ENCODE measurements around the gene MAN1A1. TPM values are rescaled to one million over a fixed set of nuclear protein-coding genes. Genes with fewer than 3 reads are reported as not detected.

Gene MAN1A1
- total RNA-seq, 2 donors from 2014 or later = 98.6 to 115 TPM

DNA sequence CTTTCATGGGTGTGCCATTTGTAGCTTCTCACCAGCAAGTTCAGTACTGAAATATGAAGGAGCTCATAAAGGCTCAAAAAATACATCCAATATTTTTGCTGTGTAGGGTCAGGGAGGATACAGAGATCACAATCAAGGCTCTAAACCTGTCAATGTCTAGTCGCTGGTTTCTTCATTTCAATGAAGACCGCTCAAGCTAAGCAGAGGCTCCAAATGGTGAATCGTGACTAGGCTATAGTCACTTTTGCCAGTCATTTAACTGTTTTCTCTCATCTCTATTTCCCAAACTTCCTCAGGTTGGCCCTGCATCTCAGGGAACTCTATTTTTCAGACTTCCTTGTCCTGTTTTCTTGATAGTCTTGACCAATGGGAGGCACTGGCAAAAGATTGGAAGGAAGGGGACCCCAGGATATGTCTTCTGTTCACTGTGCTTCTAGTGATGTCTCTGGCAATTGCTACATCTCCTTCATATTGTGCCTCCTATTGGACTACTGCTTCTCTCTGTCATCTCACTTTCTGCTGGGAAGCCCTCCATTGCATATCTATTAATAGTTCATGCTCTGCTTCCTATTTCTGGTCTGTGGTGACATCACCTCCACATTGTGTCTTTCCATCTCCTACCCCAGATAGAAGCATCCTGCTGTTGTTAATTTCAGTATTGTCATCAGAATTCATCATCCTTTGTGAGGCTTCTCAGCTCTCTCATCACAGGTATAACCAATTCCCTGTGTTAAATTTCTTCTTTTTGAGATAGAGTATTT, 183.4 kb downstream of the MAN1A1 start:
- Histone ChIP-seq H3K27ac (no peak overlapping the region), H3K4me3 (no peak overlapping the region), H3K9me3 (no peaks in the 10 kb centered on the region), H3K27me3 (replicated peaks; ENCODE audit: insufficient read depth) (no peaks in the 10 kb centered on the region), H3K36me3 (no peaks in the 10 kb centered on the region), H3K4me1 (ENCODE audit: control insufficient read depth in 1 of 2, low read depth in 2 of 2) (no peaks in the 10 kb centered on the region)
- ATAC-seq (ENCODE audit: insufficient number of reproducible peaks, low FRiP score, low read depth) (no peak), DNase-seq (ENCODE audit: low spot score) (no peak)
- TF ChIP-seq, protein P1, sequence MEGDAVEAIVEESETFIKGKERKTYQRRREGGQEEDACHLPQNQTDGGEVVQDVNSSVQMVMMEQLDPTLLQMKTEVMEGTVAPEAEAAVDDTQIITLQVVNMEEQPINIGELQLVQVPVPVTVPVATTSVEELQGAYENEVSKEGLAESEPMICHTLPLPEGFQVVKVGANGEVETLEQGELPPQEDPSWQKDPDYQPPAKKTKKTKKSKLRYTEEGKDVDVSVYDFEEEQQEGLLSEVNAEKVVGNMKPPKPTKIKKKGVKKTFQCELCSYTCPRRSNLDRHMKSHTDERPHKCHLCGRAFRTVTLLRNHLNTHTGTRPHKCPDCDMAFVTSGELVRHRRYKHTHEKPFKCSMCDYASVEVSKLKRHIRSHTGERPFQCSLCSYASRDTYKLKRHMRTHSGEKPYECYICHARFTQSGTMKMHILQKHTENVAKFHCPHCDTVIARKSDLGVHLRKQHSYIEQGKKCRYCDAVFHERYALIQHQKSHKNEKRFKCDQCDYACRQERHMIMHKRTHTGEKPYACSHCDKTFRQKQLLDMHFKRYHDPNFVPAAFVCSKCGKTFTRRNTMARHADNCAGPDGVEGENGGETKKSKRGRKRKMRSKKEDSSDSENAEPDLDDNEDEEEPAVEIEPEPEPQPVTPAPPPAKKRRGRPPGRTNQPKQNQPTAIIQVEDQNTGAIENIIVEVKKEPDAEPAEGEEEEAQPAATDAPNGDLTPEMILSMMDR (IDR thresholded peaks at IDR 0.05) = no peak

DNA sequence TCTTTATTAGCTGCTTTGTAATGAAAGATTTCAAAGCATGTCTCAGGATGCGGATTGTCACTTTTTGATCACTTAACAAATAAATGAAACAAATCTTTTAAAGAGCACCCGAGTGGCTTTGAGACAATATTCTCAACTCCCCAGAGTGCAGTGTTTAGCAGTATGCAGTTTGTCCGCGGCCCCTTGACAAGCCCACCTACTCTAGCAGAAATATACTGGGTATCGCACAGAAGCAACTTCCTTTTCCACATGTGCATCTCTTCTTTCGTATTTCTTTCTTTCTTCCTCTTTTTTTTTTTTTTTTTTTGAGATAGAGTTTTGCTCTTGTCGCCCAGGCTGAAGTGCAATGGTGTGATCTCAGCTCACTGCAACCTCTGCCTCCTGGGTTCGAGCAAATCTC, 186.6 kb downstream of the MAN1A1 start:
- Histone ChIP-seq H3K27ac (no peak overlapping the region), H3K27me3 (replicated peaks; ENCODE audit: insufficient read depth) (no peaks in the 10 kb centered on the region), H3K4me1 (ENCODE audit: control insufficient read depth in 1 of 2, low read depth in 2 of 2) (no peaks in the 10 kb centered on the region), H3K36me3 (no peaks in the 10 kb centered on the region), H3K9me3 (no peaks in the 10 kb centered on the region), H3K4me3 (no peak overlapping the region)
- DNase-seq (ENCODE audit: low spot score) (no peak), ATAC-seq (ENCODE audit: insufficient number of reproducible peaks, low FRiP score, low read depth) (no peak)
- TF ChIP-seq, protein P1 (IDR thresholded peaks at IDR 0.05) = no peak

DNA sequence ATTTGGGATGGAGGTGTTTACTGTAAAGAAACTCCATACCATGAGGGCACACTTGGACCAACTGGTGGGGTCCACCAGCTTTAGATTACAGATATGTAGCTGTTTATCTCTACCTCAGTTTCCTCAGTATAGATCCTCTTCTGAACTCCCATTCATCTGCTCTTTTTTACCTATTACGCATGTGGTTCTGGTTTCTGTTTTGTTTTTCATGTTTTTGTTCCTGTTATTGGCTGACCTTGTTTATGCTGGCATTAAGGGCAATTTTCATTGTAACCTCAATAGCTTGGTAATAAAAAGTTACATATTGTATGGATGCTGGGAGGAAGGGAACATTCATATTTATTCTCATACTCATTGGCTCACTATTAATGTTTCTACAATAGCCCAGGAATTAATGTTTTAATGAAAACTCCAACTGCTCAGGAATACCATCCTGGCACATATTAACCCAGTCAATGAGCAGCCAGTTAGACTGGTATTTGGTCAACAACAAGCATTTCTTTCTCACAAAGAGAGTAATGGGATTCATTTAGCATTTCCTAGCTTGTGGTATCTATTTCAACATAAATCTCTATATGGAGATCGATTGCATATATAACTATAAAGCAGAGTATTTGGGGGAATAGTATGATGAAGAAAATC, 187.3 kb downstream of the MAN1A1 start:
- ATAC-seq (ENCODE audit: insufficient number of reproducible peaks, low FRiP score, low read depth) = no peak
- TF ChIP-seq, protein P1 (IDR thresholded peaks at IDR 0.05) = no peak
- Histone ChIP-seq H3K4me3 (no peak overlapping the region), H3K27ac (no peak overlapping the region), H3K36me3 (no peaks in the 10 kb centered on the region), H3K9me3 (no peaks in the 10 kb centered on the region), H3K27me3 (replicated peaks; ENCODE audit: insufficient read depth) (no peaks in the 10 kb centered on the region), H3K4me1 (ENCODE audit: control insufficient read depth in 1 of 2, low read depth in 2 of 2) (no peaks in the 10 kb centered on the region)
- DNase-seq (ENCODE audit: low spot score) = no peak

DNA sequence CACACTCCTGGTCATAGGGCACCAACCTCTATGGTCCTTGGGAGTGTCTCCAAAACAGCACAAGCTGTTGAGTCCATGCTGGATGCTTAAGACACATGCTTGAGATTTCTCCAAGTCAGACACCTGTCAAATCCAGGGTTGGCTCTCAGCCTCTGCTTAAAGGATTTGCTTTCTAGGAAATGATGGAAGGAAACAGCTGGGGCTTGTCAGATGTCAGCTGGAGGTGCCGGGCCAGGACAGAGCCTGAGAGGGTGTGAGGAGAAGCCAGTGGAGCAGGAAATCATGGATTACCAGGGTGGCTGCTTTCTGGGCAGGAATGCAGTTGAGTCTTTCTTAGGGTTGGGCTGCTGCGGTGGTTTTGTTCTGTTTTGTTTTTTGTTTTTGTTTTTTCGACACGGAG, 188.1 kb downstream of the MAN1A1 start:
- no peaks in the 10 kb centered on the region for H3K27me3 ChIP-seq (replicated peaks; ENCODE audit: insufficient read depth)
- ATAC-seq (ENCODE audit: insufficient number of reproducible peaks, low FRiP score, low read depth) (no peak), DNase-seq (ENCODE audit: low spot score) (no peak)

DNA sequence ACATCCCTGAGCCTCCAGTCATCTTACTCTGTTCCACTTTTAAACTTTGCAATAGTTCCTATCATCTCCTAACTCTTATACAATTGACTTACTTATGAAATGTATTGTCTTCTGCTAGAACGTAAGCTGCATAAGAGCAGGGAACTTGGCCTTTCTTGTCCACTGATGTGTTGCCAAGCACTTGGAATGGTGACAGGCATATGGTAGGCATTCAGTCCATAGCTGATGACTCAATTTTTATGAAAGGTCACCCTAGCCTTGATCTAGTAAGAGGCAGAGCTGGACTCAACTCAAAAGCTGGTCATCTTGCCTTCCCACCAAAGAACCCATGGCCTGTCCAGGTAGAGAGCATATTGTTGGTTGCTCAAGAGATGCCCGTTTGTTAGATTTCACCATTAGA, 188.7 kb downstream of the MAN1A1 start:
- no peaks in the 10 kb centered on the region for H3K36me3 ChIP-seq
- TF ChIP-seq, protein P1 (IDR thresholded peaks at IDR 0.05) = no peak
- H3K4me1 ChIP-seq (ENCODE audit: control insufficient read depth in 1 of 2, low read depth in 2 of 2) = no peaks in the 10 kb centered on the region
- no peaks in the 10 kb centered on the region for H3K27me3 ChIP-seq (replicated peaks; ENCODE audit: insufficient read depth)
- no peaks in the 10 kb centered on the region for H3K9me3 ChIP-seq
- ATAC-seq (ENCODE audit: insufficient number of reproducible peaks, low FRiP score, low read depth) = no peak
- H3K27ac ChIP-seq = no peak overlapping the region
- H3K4me3 ChIP-seq = no peak overlapping the region
- no peak for DNase-seq (ENCODE audit: low spot score)

More for the DNA sequence above, 188.1 kb downstream of the MAN1A1 start:
- TF ChIP-seq, protein P1 (IDR thresholded peaks at IDR 0.05) = no peak
- H3K4me3 ChIP-seq = no peak overlapping the region
- no peak overlapping the region for H3K27ac ChIP-seq
- no peaks in the 10 kb centered on the region for H3K4me1 ChIP-seq (ENCODE audit: control insufficient read depth in 1 of 2, low read depth in 2 of 2)
- H3K36me3 ChIP-seq = no peaks in the 10 kb centered on the region
- no peaks in the 10 kb centered on the region for H3K9me3 ChIP-seq
